DMS153 treated with DMSO at 0.1 percent for 48 hours (cell line): ENCODE data around the gene PRR36.
A peak's percentile ranks its signal among the peaks of the same experiment; 100 is the strongest.
"Not testable (repeated sequence)": the region's sequence is repeated elsewhere in the genome, so short reads cannot be mapped to it uniquely, and the experiment has no call there.

Experiments used
- DNase-seq: peaks from one replicate; lab custom pipeline; 2025; ENCODE audit not compliant: unreplicated experiment; lab: John Stamatoyannopoulos, UW

The PRR36 gene

GRCh38 chr19:7860714-7861618 lies 13.2 kb downstream of the PRR36 start:
- no peak for DNase-seq

DNA sequence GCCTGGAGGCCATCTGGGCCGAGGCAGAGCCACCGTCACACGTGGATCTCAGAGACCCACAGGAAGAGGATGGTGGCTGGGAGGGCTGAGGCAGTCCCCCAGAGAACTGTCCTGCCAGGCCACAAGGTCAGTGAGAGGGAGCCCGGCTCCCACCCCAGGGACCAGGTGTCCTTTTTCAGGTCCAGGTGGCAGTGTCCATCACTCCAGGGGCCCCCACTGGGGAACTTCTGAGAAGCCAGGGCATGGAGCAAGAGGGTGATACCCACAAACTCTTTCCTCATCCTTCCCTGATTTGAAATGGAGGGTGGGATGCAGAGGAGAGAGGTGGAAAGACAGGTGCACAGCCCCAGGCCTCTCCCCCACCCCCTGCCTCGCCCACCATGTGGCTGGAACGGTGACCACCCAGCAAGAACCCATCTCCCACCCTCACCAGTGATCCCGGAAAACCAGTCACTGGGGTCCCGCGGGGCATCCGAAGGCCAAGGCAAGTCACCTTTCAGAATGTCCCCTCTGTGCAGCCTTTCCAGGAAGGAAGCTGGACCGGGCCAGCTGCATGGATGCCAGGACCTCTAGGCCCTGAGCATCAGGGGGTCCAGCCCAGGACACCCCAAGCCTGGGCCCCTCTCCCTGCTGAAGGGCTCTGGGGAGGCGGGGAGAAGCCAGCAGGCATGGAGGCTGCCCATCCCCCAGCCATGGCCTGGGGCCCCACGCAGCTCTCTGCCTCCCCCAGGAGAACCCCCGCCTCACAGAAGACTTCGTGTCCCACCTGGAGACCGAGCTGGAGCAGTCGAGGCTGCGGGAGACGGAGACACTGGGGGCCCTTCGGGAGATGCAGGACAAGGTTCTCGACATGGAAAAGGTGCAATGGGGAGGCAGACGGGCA lies 14.1 kb downstream of the PRR36 start:
- DNase-seq = no peak

DNA sequence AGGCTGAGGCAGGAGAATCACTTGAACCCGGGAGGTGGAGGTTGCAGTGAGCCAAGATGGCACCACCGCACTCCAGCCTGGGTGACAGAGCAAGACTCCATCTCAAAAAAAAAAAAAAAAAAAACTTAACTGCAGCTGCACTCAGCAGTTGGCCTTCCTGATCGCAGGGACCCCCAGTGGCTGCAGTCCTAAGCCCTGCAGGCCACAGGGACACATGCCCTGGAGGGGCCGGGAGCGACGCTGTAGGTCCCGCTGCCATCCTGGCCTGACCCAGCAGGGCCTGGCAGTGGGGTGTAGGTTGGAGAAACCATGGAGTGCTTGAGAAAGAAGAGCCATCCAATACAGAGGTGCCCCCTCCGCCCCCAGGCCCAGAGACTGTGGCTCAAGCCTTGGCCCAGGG lies 15.1 kb downstream of the PRR36 start:
- DNase-seq = not testable (repeated sequence)

- peak; percentile 82 for DNase-seq
Observed at GRCh38 chr19:7858109-7858770, 15.9 kb downstream of the PRR36 start.

DNA sequence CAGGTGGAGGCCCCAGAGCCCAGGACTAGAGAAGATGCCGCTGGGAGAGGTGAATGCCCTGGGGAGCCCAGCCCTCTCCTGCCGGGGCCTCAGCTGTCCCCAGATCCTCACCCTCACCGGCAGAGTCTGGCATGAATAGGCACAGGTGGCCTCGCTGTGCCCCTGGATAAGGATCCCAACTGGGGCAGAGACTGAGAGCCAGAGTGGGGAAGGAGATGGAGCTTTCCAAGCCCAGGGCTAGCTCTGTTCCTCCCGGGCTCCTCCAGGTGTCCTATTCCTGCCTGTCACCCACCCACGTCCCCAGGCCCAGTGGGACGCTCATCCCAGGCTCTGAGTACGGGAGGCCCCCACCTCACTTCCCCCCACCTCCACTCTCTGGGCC lies 16.5 kb downstream of the PRR36 start:
- DNase-seq = no peak

DNA sequence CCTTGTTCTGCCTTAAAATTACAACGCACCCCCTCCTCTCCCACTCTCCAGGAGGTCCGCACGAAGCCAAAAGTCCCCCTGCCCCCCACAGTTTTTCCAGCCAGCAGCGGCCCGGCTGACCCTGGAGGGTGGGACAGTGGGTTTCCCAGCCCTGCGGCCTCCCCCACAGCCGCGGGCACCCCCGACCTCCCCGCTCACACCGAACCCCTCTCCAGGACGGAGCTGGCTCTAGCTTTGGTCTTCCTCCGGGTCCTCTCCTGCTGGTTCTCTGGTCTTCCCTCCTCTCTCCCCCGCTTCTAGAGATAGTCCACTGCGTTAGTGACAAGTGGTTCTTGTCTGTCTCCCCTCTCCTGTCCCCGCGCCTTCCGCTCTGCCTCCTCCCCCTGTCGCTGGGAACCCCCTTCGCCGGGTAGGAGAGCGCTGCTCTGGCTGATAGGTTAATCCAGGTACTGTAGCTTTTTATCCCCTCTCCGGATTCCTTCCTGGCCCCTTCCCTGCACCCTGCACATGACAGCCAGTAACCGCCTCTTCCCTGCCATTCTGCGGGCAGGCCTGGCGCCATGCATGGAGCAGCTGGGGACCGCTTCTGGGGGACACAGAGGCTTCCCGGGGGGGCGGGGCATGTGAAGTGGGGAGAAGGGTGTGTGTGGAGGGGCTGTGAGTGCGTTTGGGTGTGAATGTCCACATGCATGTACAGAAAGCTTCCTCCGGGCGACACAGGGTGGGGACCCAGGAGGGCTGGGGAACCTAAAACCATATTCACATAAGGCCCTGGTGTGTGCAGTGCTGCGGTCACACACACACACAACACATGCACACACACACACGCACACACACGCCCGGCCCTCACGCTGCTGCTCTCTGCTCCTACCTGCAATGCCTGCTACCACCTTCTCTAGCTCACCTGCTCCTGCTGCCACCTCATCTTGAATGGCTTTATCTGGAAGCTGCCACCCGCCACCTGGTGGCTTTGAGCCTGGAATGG lies 17.2 kb downstream of the PRR36 start:
- DNase-seq = no peak

DNA sequence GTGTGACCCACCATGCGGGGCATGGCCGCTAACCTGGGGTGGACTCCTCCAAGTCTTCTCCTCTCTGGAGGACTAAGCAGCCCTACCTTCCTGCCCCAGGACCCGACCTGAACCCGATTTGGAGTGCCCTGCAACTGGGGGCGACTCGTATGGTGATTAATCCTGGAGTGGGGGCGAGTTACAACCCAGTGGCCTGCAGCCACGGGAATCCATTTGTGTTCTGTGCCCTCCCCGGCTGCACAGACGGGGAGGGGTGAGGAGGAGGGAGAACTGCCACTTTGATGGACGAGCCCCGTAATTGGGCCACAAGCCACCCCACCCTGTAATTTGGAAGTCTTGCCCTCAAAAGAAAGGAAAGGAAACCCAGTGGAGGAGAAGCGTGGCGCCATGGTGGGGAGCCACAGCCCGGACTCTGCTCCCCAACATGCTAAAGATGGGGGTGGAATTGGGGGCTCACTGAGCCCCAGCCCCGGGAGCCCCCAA lies 18.0 kb downstream of the PRR36 start:
- DNase-seq = no peak

DNA sequence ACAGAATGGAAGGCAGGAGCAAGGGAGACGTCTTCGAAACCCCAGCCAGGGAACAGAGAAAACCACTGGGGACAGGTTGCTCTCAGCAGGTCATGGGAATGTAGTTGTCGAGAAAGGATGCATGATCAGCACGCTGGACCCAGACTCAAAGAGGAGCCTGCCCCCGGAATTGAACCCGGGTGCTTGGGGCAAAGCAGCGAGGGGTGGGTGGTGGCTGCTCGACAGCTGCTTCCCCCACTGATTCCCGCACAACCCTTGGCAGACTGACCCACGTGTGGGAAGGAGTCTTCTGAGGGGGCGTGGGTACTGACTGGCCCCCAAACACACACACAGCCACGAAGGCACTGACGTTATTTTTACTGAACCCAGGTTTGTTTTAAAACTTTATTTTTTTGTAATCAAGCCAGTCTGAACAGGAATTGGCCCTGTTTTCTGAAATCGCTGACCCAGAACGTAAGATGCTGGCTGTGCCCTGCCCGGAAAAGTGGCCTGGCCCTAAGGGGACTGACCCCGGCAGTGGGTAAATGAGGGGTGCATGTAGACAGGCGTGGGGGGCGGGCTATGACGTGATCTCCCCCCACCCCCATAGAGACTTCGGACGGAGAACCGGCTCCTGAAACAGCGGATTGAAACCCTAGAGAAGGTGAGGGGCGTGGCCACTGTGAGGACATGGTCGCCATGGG lies 18.6 kb downstream of the PRR36 start:
- no peak for DNase-seq

- DNase-seq = no peak
Observed at GRCh38 chr19:7853770-7854128, 20.4 kb downstream of the PRR36 start.

DNA sequence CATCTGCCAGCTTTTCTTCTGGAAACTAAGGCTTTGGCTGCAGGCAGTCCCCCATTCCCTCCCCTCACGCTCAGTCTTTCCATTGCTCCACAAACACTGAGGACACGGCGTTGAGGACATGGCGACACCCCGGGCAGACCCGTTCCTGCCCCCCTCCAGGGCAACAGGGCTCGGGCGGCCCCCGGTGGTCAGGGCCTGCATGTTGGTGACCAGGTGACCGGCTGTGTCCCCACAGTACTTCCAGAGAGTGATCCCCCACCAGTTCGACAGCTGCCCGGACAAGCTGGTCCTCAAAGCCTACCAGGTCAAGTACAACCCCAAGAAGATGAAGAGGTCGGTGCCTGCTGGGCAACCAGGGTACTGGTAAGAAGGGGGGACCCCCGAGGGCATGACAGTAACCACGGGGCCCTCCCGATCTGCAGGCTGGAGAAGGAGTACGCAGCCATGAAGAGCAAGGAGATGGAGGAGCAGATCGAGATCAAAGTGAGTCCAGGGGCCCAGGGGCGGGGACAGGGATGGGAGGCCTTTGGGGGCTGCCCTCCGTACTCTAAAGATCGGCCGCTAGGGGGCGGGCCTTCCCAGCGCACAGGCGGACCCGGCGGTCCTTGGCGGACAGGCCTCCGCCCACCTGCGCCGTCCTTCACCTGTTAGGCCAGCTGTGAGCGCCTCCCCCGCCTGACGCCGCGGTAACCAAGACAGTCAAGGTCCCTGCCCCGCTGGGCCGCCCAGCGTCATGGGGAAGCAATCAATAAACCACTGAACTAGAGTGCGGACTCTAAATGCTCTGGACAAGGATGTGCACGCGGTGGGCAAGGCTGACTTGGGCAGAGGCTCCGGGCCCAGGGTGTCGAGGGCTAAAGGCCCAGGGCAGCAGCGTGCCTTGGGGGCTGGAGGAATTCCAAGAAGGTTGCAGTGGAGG lies 21.1 kb downstream of the PRR36 start:
- peak; percentile 90 for DNase-seq

GRCh38 chr19:7851623-7852500 lies 22.3 kb downstream of the PRR36 start:
- no peak for DNase-seq

DNA sequence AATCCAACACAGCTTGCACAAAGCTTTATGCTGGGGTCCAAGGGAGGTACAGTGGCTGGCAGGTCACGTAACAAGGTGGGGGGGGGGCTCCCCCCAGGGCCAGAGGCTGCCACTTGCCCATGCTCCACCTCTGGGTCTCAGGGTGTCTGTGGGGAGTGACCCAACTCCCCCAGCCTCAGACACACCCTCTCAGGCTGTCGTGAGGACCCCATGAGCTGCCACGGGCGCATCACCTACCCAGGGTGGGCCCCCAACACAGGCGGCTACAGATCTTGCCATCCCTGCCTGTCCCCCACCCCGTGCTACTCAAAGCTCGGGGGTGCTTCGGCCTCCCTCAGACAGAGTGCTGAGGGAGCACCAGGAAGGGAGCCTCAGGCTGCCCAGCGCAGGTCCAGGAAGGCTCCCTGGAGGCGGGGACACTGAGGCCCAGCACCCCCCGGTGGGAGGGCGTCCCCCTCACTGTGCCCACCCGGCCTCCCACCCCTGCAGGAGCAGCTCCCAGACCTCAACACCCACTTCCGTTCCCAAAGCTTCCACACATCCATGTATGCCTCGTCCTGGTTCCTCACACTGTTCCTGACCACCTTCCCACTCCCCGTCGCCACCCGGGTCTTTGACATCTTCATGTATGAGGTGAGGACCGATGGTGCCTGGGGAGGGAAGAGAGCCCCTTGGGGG lies 23.1 kb downstream of the PRR36 start:
- DNase-seq = no peak

GRCh38 chr19:7850000-7850813 lies 24.0 kb downstream of the PRR36 start:
- DNase-seq = no peak

- no peak for DNase-seq
Observed at GRCh38 chr19:7849631-7849999, 24.6 kb downstream of the PRR36 start.

DNA sequence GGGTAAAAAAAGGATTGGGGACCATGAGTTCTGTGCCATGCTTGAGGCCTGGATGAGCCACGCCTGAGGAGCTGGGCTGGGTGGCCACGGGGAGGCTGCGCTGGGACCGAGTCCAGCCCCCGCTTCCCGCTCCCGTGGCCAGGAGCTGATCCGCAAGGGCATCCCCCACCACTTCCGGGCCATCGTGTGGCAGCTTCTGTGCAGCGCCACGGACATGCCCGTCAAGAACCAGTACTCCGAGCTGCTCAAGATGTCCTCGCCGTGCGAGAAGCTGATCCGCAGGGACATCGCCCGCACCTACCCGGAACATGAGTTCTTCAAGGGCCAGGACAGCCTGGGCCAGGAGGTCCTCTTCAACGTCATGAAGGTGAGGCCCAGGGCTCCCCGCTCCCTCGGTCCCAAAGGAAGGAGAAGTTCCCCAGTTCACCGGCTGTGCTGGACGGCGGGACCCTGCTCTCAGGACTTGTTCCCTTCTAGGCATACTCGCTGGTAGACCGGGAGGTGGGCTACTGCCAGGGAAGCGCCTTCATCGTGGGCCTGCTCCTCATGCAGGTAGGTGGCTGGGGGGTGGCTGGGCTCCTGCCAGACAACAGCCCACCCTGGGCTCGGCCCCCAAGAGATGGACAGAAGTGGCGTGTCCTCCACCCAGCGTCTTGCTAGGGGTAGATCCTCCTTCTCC lies 25.3 kb downstream of the PRR36 start:
- DNase-seq = no peak

DNA sequence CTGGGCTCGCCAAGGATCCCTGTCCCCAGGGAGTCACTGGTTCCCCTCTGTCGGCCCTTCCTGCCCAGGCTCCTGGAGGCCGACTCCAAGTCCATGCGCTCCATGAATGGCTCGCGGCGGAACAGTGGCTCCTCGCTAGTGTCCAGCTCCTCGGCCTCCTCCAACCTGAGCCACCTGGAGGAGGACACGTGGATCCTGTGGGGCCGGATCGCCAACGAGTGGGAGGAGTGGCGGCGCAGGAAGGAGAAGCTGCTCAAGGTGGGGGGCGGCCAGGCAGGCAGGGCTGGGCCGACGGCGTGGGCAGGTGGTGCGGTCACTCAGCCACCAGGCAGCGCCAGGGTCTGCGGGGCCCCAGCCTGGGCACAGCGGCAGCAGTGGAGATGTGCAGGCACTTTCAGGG lies 26.5 kb downstream of the PRR36 start:
- no peak for DNase-seq
